ENCODE data around the gene AFAP1.

The AFAP1 gene

DNA sequence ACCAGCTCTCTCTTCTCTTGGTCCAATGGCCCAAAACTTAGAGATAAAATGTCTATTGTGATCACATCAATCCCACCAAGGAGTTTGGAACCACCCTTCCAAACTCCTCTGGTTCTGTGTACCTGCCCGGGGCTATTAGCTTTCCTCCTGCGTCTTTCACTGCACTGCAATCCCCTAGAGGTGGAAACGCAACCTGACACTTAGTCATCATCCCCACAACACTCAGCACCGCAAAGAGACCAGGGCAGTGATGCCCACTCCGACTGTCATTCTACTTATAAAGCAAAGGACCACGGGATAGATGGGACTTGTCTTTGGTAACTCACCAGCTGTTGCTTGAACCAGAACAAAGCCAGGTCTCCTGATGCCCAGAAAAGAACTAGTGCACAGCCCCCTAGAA lies 22.0 kb downstream of the AFAP1 start:
- no peak for DNase-seq (ENCODE audit: low spot score)
- FAIRE-seq, result no peak

DNA sequence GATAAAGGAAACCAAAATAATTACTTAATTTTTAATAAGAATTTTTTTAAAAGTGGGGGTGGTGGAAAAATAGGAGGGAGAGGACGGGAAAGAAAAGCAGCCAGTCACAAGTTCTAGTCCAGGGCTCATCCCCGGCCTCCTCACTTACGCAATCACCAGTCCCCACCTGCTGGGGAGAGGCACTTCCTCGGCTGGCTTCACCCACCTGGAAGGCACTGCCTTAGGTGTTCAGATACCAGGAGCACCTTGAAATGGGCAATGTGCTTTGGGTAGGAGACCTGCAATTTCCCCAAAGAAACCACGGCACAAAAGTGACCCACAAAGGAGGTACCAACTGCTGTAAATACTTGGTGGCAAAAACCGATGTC lies 23.8 kb downstream of the AFAP1 start:
- FAIRE-seq (no peak), DNase-seq (ENCODE audit: low spot score) (no peak)

- no peak for FAIRE-seq
- no peak for DNase-seq (ENCODE audit: low spot score)
Measured at GRCh38 chr4:7912826-7913225, 26.8 kb downstream of the AFAP1 start.

DNA sequence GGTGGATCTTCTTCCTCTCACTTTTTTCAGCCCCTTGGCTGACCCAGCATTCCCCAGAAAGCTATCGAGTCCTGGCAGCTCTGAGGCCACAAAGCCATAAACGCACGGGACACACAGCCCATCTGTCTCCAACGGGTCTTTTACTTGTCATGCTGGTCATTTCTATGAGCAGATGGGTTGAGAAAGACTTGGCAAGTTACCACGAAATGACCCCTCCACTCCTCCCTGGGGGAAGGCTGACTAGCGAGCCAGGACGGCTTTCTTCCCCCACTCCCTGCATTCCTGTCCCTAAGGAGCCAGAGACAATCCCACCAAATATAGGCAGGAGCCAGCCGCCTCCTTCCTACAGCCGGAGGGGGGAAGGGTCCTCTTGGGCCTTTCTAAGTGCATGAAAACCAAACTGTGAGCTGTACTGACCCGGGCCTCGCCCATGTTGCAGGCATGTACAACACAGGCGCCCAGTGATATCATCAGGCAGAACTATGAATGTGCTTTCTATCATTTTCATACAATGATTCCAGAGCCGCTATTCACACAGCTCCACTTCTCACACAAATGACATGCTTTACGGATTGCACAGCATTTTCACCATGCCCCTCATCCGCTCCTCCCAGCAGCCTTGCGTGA lies 28.6 kb downstream of the AFAP1 start:
- FAIRE-seq (no peak), DNase-seq (ENCODE audit: low spot score) (no peak)

GRCh38 chr4:7910263-7910896 lies 29.3 kb downstream of the AFAP1 start:
- no peak for FAIRE-seq
- no peak for DNase-seq (ENCODE audit: low spot score)

GRCh38 chr4:7909463-7910262 lies 30.0 kb downstream of the AFAP1 start:
- no peak for FAIRE-seq
- no peak for DNase-seq (ENCODE audit: low spot score)

DNA sequence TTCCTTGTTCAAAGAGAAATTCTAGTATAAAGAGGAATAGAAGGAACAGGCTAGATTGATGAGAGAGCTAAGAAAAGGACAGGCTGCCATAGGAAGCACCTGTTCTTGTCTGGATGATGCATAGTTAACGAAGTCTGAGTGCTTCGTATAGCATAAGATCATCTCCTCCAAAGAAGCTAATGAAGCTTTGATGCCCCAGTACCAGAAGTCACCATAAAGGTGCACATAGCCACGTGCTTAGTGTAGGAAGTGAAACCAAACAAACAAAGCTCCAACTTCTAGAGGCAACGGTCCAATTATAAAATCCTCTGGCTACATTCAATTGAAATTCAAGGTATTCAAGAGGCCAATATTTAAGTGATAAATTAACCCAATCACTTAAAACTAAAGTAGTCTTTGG lies 31.0 kb downstream of the AFAP1 start:
- DNase-seq (ENCODE audit: low spot score), result no peak
- no peak for FAIRE-seq

DNA sequence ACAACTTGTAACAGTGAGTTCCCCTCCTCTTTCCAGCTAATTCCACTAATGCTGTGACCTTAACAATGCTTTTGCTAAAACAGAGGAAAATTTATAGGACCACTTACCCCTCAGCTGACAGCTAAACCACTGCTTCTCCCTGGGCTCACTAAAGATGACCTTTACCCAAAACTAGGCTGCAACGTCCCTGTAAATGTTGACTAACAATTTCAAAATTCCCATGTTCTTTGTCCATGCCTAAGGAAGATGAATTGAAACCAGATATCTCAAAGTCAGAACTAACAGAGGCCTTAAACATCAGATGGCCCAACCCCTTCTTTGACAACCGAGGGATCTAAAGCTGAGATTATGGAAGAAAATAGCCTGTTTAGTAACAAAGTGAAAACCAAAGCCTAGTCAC lies 32.5 kb downstream of the AFAP1 start:
- FAIRE-seq, result no peak
- no peak for DNase-seq (ENCODE audit: low spot score)

- FAIRE-seq (no peak), DNase-seq (ENCODE audit: low spot score) (no peak)
Measured at GRCh38 chr4:7906171-7906701, 33.4 kb downstream of the AFAP1 start.

GRCh38 chr4:7904952-7905915 lies 34.4 kb downstream of the AFAP1 start:
- no peak for DNase-seq (ENCODE audit: low spot score)
- no peak for FAIRE-seq

- DNase-seq (ENCODE audit: low spot score) (no peak), FAIRE-seq (no peak)
Measured at GRCh38 chr4:7903791-7904516, 35.7 kb downstream of the AFAP1 start.

GRCh38 chr4:7902826-7903225 lies 36.8 kb downstream of the AFAP1 start:
- DNase-seq (ENCODE audit: low spot score), result no peak
- no peak for FAIRE-seq

- DNase-seq (ENCODE audit: low spot score) (no peak), FAIRE-seq (no peak)
Measured at GRCh38 chr4:7902101-7902553, 37.5 kb downstream of the AFAP1 start.

DNA sequence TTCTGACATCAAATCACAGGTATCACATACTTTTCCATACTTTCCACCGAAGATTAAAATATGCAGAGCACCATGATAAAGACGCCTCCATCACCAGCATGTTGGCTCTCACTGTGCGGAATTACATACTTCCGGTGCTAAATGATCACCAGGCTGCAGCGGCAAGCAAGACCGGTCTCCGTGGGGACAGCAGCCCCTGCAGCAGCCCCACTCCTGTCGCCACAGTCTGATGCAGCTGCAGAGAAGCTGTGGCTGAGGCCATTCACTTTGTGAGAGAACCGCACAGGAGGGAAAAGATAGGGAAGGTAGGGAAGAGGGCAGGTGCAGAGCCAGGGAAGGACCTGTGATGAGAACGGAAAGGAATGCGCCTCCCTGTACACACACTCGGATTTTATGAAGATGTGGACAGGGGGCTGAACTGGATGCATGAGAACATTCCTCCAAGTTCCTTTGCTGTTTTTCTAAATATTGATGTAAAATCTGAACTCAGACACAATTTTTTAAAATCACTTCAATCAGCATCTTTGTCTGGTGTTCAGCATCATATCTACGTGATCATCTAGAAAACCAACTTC lies 38.3 kb downstream of the AFAP1 start:
- FAIRE-seq (no peak), DNase-seq (ENCODE audit: low spot score) (no peak)

DNA sequence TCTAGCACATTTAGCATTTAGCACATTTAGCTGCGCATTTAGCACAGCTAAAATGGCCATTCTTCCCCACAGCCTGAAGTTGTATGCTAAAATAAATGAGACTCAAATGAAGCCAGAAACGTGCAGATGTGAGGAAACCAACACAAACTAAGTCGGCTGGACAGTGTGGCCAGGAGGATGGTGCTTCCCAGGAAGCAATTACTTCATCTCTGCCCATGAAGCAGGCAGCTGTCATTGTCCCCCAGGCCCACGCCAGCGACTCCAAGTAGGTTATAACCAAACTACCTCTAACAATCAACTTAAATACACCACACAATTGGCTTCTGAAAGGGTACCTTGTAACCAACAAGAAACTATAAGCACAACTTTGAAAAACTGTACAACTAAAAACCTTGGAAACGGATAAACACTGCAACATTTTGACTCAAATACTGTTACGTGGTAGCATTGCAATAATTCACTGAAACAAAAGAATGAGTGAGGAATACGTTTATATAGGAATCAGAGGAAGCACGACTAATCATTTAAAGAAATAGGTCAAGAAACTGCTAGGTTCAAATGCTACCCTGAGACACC lies 39.2 kb downstream of the AFAP1 start:
- DNase-seq (ENCODE audit: low spot score) (no peak), FAIRE-seq (no peak)

GRCh38 chr4:7899184-7899869 lies 40.3 kb downstream of the AFAP1 start:
- no peak for DNase-seq (ENCODE audit: low spot score)
- FAIRE-seq, result no peak

DNA sequence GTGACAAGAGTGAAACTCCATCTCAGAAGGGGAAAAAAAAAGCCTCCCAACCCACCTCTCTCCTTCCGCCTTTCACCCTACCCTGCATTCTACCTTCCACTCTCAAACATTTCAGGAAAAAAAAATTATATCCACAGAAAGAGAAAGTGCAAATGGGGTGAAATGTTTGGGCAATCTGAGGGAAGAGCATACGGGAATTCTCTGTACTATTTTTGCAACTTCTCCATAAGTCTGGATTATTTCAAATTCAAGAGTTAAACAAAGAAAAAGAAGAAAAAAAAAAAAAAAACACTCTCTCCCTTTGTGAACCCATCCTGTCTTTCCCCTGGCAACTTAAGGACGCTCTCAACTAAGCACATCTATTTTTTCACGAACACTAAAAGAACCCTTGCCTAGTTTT lies 41.3 kb downstream of the AFAP1 start:
- FAIRE-seq, result no peak
- DNase-seq (ENCODE audit: low spot score), result no peak

DNA sequence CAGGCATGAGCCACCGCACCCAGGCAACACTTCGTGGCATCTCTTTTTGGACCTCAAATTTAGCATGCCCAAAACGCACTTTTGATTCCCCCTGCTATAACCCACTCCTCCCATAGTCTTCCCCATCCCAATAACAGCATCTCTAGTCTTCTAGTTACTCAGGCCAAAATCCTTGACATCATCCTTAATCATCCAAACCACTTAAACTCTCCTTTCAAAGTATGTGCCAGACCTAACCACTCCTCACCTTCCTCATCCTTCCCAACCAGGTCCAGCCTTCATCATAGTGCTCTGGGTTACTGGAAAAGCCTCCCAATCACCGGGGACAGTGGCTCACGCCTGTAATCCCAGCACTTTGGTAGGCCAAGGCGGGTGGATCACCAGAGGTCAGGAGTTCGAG lies 41.9 kb downstream of the AFAP1 start:
- no peak for FAIRE-seq

GRCh38 chr4:7894677-7895181 lies 44.9 kb downstream of the AFAP1 start:
- FAIRE-seq (no peak), DNase-seq (ENCODE audit: low spot score) (no peak)

More for the DNA sequence above, 41.9 kb downstream of the AFAP1 start:
- DNase-seq (ENCODE audit: low spot score), result no peak
